Upper lobe of left lung (tissue), 4 donors: ENCODE data around the gene HDAC1.

Experiments
- EP300 ChIP-seq, 4 donors: sonication (generic); formaldehyde crosslinking; IDR thresholded peaks; one replicate each; pipeline ENCODE4 v1.5.1; 2017; ENCODE audit warnings: antibody characterized with exemption in 4 of 4, control low read depth in 2 of 4
- TF ChIP-seq, protein P1 (sequence below), 6 experiments: fragments of 450-650 bp in 4 of 6; fragments of 200-600 bp in 2 of 6; sonication (generic) in 2 of 6; IDR thresholded peaks; one replicate each; pipeline ENCODE4 v1.5.1; 2016 to 2019; ENCODE audit warnings: antibody characterized with exemption in 6 of 6

DNA sequence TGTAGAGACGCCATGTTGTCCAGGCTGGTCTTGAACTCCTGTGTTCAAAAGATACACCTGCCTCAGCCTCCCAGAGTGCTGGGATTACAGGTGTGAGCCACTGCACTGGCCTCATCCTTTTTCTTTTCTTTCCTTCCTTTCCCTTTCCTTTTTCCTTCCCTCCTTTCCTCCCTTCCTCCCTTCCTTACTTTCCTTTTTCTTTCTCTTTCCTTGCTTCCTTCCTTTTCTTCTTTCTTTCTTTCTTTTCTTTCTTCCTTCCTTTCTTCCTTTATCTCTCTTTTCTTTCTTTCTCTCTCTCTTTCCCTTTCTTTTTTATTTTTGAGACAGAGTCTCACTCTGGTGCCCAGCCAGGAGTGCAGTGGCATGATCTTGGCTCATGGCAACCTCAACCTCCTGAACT is 64.6 kb downstream of the HDAC1 start:
- TF ChIP-seq, protein P1, sequence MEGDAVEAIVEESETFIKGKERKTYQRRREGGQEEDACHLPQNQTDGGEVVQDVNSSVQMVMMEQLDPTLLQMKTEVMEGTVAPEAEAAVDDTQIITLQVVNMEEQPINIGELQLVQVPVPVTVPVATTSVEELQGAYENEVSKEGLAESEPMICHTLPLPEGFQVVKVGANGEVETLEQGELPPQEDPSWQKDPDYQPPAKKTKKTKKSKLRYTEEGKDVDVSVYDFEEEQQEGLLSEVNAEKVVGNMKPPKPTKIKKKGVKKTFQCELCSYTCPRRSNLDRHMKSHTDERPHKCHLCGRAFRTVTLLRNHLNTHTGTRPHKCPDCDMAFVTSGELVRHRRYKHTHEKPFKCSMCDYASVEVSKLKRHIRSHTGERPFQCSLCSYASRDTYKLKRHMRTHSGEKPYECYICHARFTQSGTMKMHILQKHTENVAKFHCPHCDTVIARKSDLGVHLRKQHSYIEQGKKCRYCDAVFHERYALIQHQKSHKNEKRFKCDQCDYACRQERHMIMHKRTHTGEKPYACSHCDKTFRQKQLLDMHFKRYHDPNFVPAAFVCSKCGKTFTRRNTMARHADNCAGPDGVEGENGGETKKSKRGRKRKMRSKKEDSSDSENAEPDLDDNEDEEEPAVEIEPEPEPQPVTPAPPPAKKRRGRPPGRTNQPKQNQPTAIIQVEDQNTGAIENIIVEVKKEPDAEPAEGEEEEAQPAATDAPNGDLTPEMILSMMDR (IDR thresholded peaks at IDR 0.05): no peak
- TF ChIP-seq EP300 (IDR thresholded peaks at IDR 0.05): no peak
